Naive thymus-derived CD4-positive, alpha-beta T cell (primary cell): ENCODE results near the gene WDR17. TPM values are rescaled to one million over a fixed set of nuclear protein-coding genes. Genes with fewer than 3 reads are reported as not detected.

Experiments used
- ATAC-seq: fragments of 150-1000 bp; cut with Tn5 transposase; 2 replicates; pipeline ENCODE4 v1.10.0; 2021; ENCODE audit warnings: mild to moderate bottlenecking, moderate library complexity
- CTCF ChIA-PET: fragments of 350-600 bp; sonication (Branson Sonifier 250); formaldehyde crosslinking; loops from one replicate; lab custom pipeline; 2021; ENCODE audit warnings: antibody characterized with exemption; lab: Charles Lee
- POLR2A ChIA-PET: fragments of 350-600 bp; sonication (Branson Sonifier 250); formaldehyde crosslinking; loops from one replicate; lab custom pipeline; 2021; ENCODE audit warnings: antibody characterized with exemption, inconsistent platforms; lab: Charles Lee
- DNase-seq, 9 donors: peaks; one replicate each; pipeline versions ENCODE4 v3.0.0 to v3.0.0-alpha.2; 2020 to 2022; ENCODE audit warnings: mixed read lengths in 1 of 9
- H3K27ac ChIP-seq: one replicate; pipeline ENCODE4 v1.7.0; 2013; ENCODE audit warnings: mild to moderate bottlenecking, low read depth, low read length, moderate library complexity
- H3K27me3 ChIP-seq, 2 donors: one replicate each; pipeline ENCODE4 v1.7.0; 2013; ENCODE audit warnings: low read length in 2 of 2, mild to moderate bottlenecking in 2 of 2, moderate library complexity in 2 of 2; ENCODE audit not compliant: control insufficient read depth in 2 of 2, insufficient read depth in 2 of 2
- H3K36me3 ChIP-seq, 3 experiments: 1 replicate in 2 of 3; 2 replicates in 1 of 3; pipeline ENCODE4 v1.7.0; 2013; ENCODE audit warnings: low read length in 3 of 3, mild to moderate bottlenecking in 3 of 3, moderate library complexity in 1 of 3; ENCODE audit not compliant: insufficient read depth in 3 of 3, control insufficient read depth in 2 of 3
- H3K4me1 ChIP-seq, 2 donors: one replicate each; pipeline ENCODE4 v1.7.0; 2013; ENCODE audit warnings: low read length in 2 of 2, mild to moderate bottlenecking in 2 of 2, moderate library complexity in 1 of 2; ENCODE audit not compliant: control insufficient read depth in 2 of 2, insufficient read depth in 2 of 2
- H3K4me3 ChIP-seq: 2 replicates; pipeline ENCODE4 v1.7.0; 2013; ENCODE audit warnings: mild to moderate bottlenecking, low read length
- H3K9me3 ChIP-seq, 3 experiments: 1 replicate in 2 of 3; 2 replicates in 1 of 3; pipeline ENCODE4 v1.7.0; 2013; ENCODE audit warnings: low read length in 3 of 3; ENCODE audit not compliant: control insufficient read depth in 2 of 3
- H3K27ac Mint-ChIP-seq, 9 donors: one replicate each; pipeline ENCODE4 v1.8.0; 2020 to 2022; ENCODE audit warnings: mixed read lengths in 9 of 9, mild to moderate bottlenecking in 8 of 9, moderate library complexity in 5 of 9, inconsistent platforms in 2 of 9
- H3K27me3 Mint-ChIP-seq, 5 donors: one replicate each; pipeline ENCODE4 v1.8.0; 2021 to 2022; ENCODE audit warnings: mixed read lengths in 5 of 5, mild to moderate bottlenecking in 1 of 5
- H3K36me3 Mint-ChIP-seq, 5 donors: one replicate each; pipeline ENCODE4 v1.8.0; 2020 to 2022; ENCODE audit warnings: mixed read lengths in 5 of 5, mild to moderate bottlenecking in 3 of 5, inconsistent platforms in 1 of 5
- H3K4me1 Mint-ChIP-seq, 7 donors: one replicate each; pipeline ENCODE4 v1.8.0; 2020 to 2022; ENCODE audit warnings: mixed read lengths in 7 of 7, mild to moderate bottlenecking in 3 of 7, inconsistent platforms in 1 of 7
- H3K4me3 Mint-ChIP-seq, 10 donors: one replicate each; pipeline ENCODE4 v1.8.0; 2020 to 2022; ENCODE audit warnings: mild to moderate bottlenecking in 10 of 10, mixed read lengths in 10 of 10, moderate library complexity in 6 of 10, inconsistent platforms in 2 of 10
- H3K9me3 Mint-ChIP-seq, 11 donors: one replicate each; pipeline ENCODE4 v1.8.0; 2020 to 2022; ENCODE audit warnings: mixed read lengths in 11 of 11, mild to moderate bottlenecking in 4 of 11, inconsistent platforms in 1 of 11, moderate library complexity in 1 of 11
- intact Hi-C, 2 donors: fragments of 100-400 bp; cut with micrococcal nuclease; formaldehyde crosslinking; loops; one replicate each; pipeline ENCODE4 v1.15.1; 2023
- polyA plus RNA-seq, 2 donors: library from polyadenylated mRNA; unstranded; fragments of 300-500 nt; fragmentation: Illumina TruSeq; gene quantifications; one replicate each; pipeline ENCODE4 v1.2.3, GENCODE V29; 2021
- total RNA-seq, 6 experiments: library from RNA in 5 of 6; stranded (reverse) in 5 of 6; gene quantifications; 1 replicate in 5 of 6; 2 replicates in 1 of 6; pipeline ENCODE4 v1.2.3 and lab custom pipeline; 2021 to 2026

WDR17 gene
- total and polyA plus RNA-seq, 7 experiments from 2014 or later, result 0.22 to 1.5 (median 0.87) TPM

DNA sequence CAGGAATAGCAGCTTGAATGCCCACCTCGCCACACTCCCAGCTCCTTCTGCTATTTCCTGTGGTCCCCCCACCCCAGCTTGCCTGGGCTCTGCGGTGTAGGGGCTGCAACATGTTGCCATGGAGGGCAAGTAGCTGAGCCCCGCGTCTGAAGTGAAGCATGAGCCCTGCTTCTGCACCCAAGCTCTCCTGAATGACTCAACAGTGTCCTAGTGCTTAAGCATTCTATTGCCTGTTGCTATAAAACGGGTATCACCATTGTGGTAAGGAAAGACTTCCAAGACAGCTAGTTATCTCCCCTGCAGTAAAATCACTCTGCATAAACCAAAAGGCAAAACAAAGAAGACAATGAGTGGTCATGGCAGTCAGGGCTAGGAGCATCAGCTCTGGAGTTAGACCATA is 161.1 kb downstream of the WDR17 start:
- DNase-seq (no peak), ATAC-seq (no peak)
- Histone ChIP-seq H3K27ac (no peak overlapping the region), H3K9me3 (no peaks in the 10 kb centered on the region), H3K27me3 (no peaks in the 10 kb centered on the region), H3K36me3 (no peaks in the 10 kb centered on the region), H3K4me3 (no peak overlapping the region), H3K4me1 (no peaks in the 10 kb centered on the region)
- ChIA-PET POLR2A (no interaction called here), CTCF (interaction anchor here (1.0 kb wide), 1 partner anchor 13 kb away, joined by 3 read pairs; no protein-coding TSS in a partner anchor)
- intact Hi-C loops, result no loop called here
- H3K9me3 Mint-ChIP-seq, result no peaks in the 10 kb centered on the region
- H3K36me3 Mint-ChIP-seq, result no peaks in the 10 kb centered on the region
- H3K4me3 Mint-ChIP-seq, result no peak overlapping the region
- H3K27me3 Mint-ChIP-seq, result peaks cover 0 to 22% (median 7%) of the 10 kb centered on the region in 5 donors
- no peaks in the 10 kb centered on the region for H3K4me1 Mint-ChIP-seq
- no peak overlapping the region for H3K27ac Mint-ChIP-seq

DNA sequence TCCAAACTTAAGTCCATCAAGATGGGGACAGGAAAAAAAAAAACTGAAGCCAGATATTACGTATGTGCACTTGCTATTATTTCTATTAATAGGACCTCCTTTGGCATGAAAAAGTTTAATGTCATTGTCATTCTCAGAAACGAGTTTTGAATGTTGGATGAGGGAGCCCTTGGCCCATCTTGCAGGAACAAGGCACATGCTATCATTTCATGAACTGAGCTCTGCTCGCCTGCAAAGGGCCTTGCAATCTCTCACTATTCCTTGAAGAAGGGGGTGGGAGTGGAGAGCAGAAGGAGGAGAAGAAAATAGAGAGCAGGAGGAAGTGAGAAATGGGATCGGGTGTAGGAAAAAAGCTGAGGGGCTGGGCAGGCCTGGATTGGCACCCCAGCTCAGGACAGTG is 164.0 kb downstream of the WDR17 start:
- H3K4me3 ChIP-seq, result no peak overlapping the region
- DNase-seq (no peak), ATAC-seq (no peak)
- no peaks in the 10 kb centered on the region for H3K4me1 ChIP-seq
- intact Hi-C loops, result no loop called here
- CTCF ChIA-PET, result no interaction called here
- Mint-ChIP-seq H3K27ac (no peak overlapping the region), H3K27me3 (peaks cover 0 to 26% (median 7%) of the 10 kb centered on the region in 5 donors), H3K36me3 (no peaks in the 10 kb centered on the region), H3K4me1 (peaks cover 0 to 2% (median 0%) of the 10 kb centered on the region in 7 donors), H3K9me3 (no peaks in the 10 kb centered on the region), H3K4me3 (no peak overlapping the region)
- H3K36me3 ChIP-seq, result no peaks in the 10 kb centered on the region
- H3K27me3 ChIP-seq, result no peaks in the 10 kb centered on the region
- no peaks in the 10 kb centered on the region for H3K9me3 ChIP-seq
- H3K27ac ChIP-seq, result no peak overlapping the region
- POLR2A ChIA-PET, result no interaction called here

Other genes starting within 250 kb of the WDR17 start
- gene SPATA4, start 129.7 kb downstream of the WDR17 start, total RNA-seq, result not detected
- not detected for gene SPATA4, start 129.7 kb downstream of the WDR17 start, polyA plus RNA-seq
- gene ASB5, start 203.4 kb downstream of the WDR17 start, total RNA-seq, result not detected
- not detected for gene ASB5, start 203.4 kb downstream of the WDR17 start, polyA plus RNA-seq